ENCODE results near the gene CD244. TPM values are rescaled to one million over a fixed set of nuclear protein-coding genes. Genes with fewer than 3 reads are reported as not detected.

The CD244 gene
- total and polyA plus RNA-seq, 2 donors (not counting 3 experiments of a cell fraction or from before 2014, with no cell fraction given), result not detected

DNA sequence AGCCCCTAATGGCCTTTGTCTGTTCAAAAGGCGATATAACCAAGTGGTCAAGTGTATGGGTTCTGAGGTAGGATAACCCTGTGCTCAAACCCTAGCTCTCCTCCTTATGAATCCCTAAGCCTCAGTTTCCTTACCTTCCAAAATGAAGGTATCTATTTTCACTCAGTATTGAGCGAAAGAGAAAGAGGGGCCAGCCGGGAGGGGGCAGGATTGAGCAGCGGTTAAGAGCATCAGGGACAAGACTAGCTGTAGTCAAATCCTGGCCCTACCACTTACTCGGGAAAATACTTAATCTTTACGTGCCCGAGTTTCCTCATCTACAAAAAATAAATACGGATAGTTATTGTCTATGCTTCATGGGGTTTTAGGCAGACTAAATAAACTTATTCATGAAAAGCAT, 41.1 kb downstream of the CD244 start:
- Histone ChIP-seq H4K20me1 (replicated peaks; ENCODE audit: control insufficient read depth, extremely low read depth, insufficient read depth, low read length) (no peaks in the 10 kb centered on the region), H3K79me2 (ENCODE audit: control insufficient read depth, insufficient read depth, low read length) (no peaks in the 10 kb centered on the region), H3K27ac (ENCODE audit: insufficient read depth, low read depth, low read length) (no peak overlapping the region), H3K4me2 (ENCODE audit: insufficient read depth, low read length) (no peak overlapping the region), H3K27me3 (ENCODE audit: control insufficient read depth in 2 of 2, insufficient read depth in 2 of 2, low read length in 2 of 2) (no peaks in the 10 kb centered on the region), H3K9ac (replicated peaks; ENCODE audit: extremely low read depth, insufficient read depth, low read length) (no peak overlapping the region), H2AFZ (ENCODE audit: low read depth, low read length) (no peak overlapping the region), H3K4me1 (ENCODE audit: control insufficient read depth, extremely low read depth, insufficient read depth, low read length) (no peaks in the 10 kb centered on the region), H3K9me3 (replicated peaks; ENCODE audit: control insufficient read depth, insufficient read depth, low read length) (no peaks in the 10 kb centered on the region), H3K4me3 (replicated peaks in 1 of 3; ENCODE audit: insufficient read depth in 1 of 3, low read depth in 1 of 3, low read length in 3 of 3) (no peak overlapping the region), H3K9me1 (replicated peaks; ENCODE audit: control insufficient read depth, extremely low read depth, insufficient read depth, low read length) (no peaks in the 10 kb centered on the region), H3K36me3 (ENCODE audit: control insufficient read depth in 2 of 2, extremely low read depth in 1 of 2, insufficient read depth in 2 of 2, low read length in 2 of 2) (no peaks in the 10 kb centered on the region)
- FAIRE-seq (no peak), DNase-seq (ENCODE audit: low read depth, low spot score) (no peak)
- POLR2A ChIA-PET, result no interaction called here
- intact Hi-C loops (cut with micrococcal nuclease) (no loop called here), dilution Hi-C loops (cut with MboI; ENCODE audit: extremely low pct_ligation_motif_present, low sequenced_read_pairs) (no loop called here)
- BruUV-seq (replicated peaks), result no TSS peak
- CTCF ChIA-PET, result interaction anchor here (1.0 to 1.5 kb wide), 3 partner anchors 10 to 276 kb away, joined by 3 to 5 read pairs (median 3); no protein-coding TSS in a partner anchor
- TF ChIP-seq, protein P1, sequence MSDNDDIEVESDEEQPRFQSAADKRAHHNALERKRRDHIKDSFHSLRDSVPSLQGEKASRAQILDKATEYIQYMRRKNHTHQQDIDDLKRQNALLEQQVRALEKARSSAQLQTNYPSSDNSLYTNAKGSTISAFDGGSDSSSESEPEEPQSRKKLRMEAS (IDR thresholded peaks at IDR 0.05; ENCODE audit: insufficient read depth, insufficient read length), result no peak
- TF ChIP-seq, protein P2, sequence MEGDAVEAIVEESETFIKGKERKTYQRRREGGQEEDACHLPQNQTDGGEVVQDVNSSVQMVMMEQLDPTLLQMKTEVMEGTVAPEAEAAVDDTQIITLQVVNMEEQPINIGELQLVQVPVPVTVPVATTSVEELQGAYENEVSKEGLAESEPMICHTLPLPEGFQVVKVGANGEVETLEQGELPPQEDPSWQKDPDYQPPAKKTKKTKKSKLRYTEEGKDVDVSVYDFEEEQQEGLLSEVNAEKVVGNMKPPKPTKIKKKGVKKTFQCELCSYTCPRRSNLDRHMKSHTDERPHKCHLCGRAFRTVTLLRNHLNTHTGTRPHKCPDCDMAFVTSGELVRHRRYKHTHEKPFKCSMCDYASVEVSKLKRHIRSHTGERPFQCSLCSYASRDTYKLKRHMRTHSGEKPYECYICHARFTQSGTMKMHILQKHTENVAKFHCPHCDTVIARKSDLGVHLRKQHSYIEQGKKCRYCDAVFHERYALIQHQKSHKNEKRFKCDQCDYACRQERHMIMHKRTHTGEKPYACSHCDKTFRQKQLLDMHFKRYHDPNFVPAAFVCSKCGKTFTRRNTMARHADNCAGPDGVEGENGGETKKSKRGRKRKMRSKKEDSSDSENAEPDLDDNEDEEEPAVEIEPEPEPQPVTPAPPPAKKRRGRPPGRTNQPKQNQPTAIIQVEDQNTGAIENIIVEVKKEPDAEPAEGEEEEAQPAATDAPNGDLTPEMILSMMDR (IDR thresholded peaks at IDR 0.05; ENCODE audit: extremely low read depth in 1 of 2, insufficient read depth in 1 of 2, low read depth in 1 of 2, low read length in 2 of 2), result peak; percentile 5 to 19

DNA sequence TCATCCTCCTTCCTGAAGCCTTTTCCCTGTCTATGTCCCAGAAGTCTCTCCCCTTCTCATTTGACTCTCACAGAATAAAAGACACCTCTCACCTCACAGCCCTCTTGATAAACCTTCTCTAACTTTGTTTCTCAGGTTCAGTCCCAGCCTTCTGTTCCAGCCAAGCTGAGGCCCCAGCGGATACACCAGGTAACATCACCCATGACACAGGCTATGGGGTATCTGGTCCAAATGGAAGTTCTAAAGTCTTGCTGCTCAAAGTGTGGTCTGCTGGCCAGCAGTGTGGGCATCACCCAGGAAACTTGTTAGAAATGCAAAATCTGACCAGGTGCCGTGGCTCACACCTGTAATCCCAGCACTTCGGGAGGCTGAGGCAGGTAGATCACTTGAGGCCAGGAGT, 43.5 kb downstream of the CD244 start:
- no peak overlapping the region for H3K4me3 ChIP-seq (replicated peaks in 1 of 3; ENCODE audit: insufficient read depth in 1 of 3, low read depth in 1 of 3, low read length in 3 of 3)
- no peaks in the 10 kb centered on the region for H3K9me1 ChIP-seq (replicated peaks; ENCODE audit: control insufficient read depth, extremely low read depth, insufficient read depth, low read length)
- no peaks in the 10 kb centered on the region for H3K9me3 ChIP-seq (replicated peaks; ENCODE audit: control insufficient read depth, insufficient read depth, low read length)
- TF ChIP-seq JUN (IDR thresholded peaks at IDR 0.05; ENCODE audit: borderline replicate concordance, insufficient read depth, insufficient read length, low read depth), result no peak
- no peak overlapping the region for H3K27ac ChIP-seq (ENCODE audit: insufficient read depth, low read depth, low read length)
- ChIA-PET POLR2A (no interaction called here), CTCF (interaction anchor here (1.0 to 1.8 kb wide), 3 partner anchors 12 to 42 kb away, joined by 3 to 7 read pairs (median 4); no protein-coding TSS in a partner anchor)
- H3K79me2 ChIP-seq (ENCODE audit: control insufficient read depth, insufficient read depth, low read length), result no peaks in the 10 kb centered on the region
- H3K4me2 ChIP-seq (ENCODE audit: insufficient read depth, low read length), result no peak overlapping the region
- intact Hi-C loops (cut with micrococcal nuclease), result no loop called here
- H4K20me1 ChIP-seq (replicated peaks; ENCODE audit: control insufficient read depth, extremely low read depth, insufficient read depth, low read length), result no peaks in the 10 kb centered on the region
- no peak for FAIRE-seq
- no peak for DNase-seq (ENCODE audit: low read depth, low spot score)
- no peaks in the 10 kb centered on the region for H3K4me1 ChIP-seq (ENCODE audit: control insufficient read depth, extremely low read depth, insufficient read depth, low read length)
- BruUV-seq (replicated peaks), result no TSS peak
- H2AFZ ChIP-seq (ENCODE audit: low read depth, low read length), result no peak overlapping the region
- H3K27me3 ChIP-seq (ENCODE audit: control insufficient read depth in 2 of 2, insufficient read depth in 2 of 2, low read length in 2 of 2), result no peaks in the 10 kb centered on the region
- no peak overlapping the region for H3K9ac ChIP-seq (replicated peaks; ENCODE audit: extremely low read depth, insufficient read depth, low read length)
- no peaks in the 10 kb centered on the region for H3K36me3 ChIP-seq (ENCODE audit: control insufficient read depth in 2 of 2, extremely low read depth in 1 of 2, insufficient read depth in 2 of 2, low read length in 2 of 2)
- dilution Hi-C loops (cut with MboI; ENCODE audit: extremely low pct_ligation_motif_present, low sequenced_read_pairs), result no loop called here

Data from endothelial cell of umbilical vein (primary cell).